IPS-20b (cell line): ENCODE measurements around the gene ADAMTS2.

Experiments used
- H3K27ac ChIP-seq: one replicate; pipeline ENCODE4 v1.5.1; 2013; ENCODE audit warnings: low read length
- H3K27me3 ChIP-seq: 2 replicates; pipeline ENCODE4 v1.6.1; 2013; ENCODE audit warnings: mild to moderate bottlenecking, low read length, inconsistent platforms; ENCODE audit not compliant: insufficient read depth
- H3K36me3 ChIP-seq: 2 replicates; pipeline ENCODE4 v1.6.1; 2013; ENCODE audit warnings: low read depth, mild to moderate bottlenecking, inconsistent platforms, low read length, moderate library complexity; ENCODE audit not compliant: insufficient read depth
- H3K4me1 ChIP-seq: 2 replicates; pipeline ENCODE4 v1.6.1; 2013; ENCODE audit warnings: mild to moderate bottlenecking, control low read depth, inconsistent platforms, low read length, moderate library complexity; ENCODE audit not compliant: insufficient read depth
- H3K4me3 ChIP-seq: 2 replicates; pipeline ENCODE4 v1.5.1; 2013; ENCODE audit warnings: mild to moderate bottlenecking, low read length, inconsistent platforms
- H3K9ac ChIP-seq: 2 replicates; pipeline ENCODE4 v1.6.1; 2013; ENCODE audit warnings: low read depth, mild to moderate bottlenecking, inconsistent platforms, low read length, moderate library complexity
- H3K9me3 ChIP-seq: 2 replicates; pipeline ENCODE4 v1.6.1; 2013; ENCODE audit warnings: mild to moderate bottlenecking, low read depth, low read length, inconsistent platforms; ENCODE audit not compliant: insufficient read depth

ADAMTS2 gene

DNA sequence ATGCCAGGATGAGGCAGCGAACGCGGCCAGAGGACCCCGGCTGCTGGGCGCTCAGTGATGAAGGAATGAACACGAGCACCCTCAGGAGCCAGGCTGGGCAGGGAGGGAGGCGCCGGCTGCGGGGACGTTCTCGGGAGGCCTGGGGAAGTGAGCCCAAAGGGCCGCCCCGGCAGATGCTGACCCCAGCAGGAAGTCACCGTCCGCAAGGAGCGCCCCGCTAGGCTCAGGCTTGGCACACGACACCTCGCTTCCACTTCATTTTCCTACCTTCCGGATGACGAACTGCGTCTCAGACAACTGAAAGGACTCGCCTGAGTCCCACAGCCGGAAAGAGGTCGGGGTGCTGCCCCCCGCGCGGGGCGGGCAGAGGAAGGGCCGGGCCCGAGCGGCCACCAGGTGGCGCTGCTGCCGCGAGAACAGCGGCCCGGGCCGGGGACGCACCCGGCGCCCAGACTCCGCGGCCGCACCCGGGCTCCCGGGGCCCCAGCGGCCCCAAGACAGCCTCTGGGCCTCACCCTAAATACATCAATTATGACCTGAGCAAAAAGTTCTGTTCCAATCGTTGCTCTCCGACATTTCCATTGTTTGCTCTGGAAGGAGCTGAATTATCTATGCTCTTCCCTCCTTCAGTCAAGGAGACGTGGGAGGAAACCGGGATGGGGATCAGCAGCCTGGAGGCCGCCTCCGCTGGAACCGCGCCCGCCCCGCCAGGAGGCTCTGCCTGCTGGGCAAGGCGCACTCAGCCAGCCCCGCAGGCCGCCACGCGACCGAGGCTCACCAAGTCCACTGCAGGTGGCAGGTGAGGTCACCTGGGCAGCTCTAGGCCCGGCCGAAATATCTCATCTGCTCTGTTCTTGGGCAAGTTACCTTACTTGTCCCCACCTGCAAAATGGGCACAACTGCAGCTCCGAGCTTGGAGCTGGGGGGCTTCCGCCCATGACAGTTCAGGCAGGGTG, 178.1 kb downstream of the ADAMTS2 start:
- Histone ChIP-seq H3K4me3 (peak overlapping the region; percentile 59), H3K9ac (no peak overlapping the region), H3K36me3 (no peaks in the 10 kb centered on the region), H3K9me3 (no peaks in the 10 kb centered on the region), H3K27ac (no peak overlapping the region), H3K4me1 (no peaks in the 10 kb centered on the region), H3K27me3 (no peaks in the 10 kb centered on the region)

- Histone ChIP-seq H3K4me1 (no peaks in the 10 kb centered on the region), H3K9ac (no peak overlapping the region), H3K27me3 (no peaks in the 10 kb centered on the region), H3K27ac (no peak overlapping the region), H3K9me3 (no peaks in the 10 kb centered on the region), H3K36me3 (no peaks in the 10 kb centered on the region), H3K4me3 (0 out of 2 replicates have a peak overlapping the region, but pooled peaks have one; percentile 59)
Observed at GRCh38 chr5:179166171-179166885, 178.9 kb downstream of the ADAMTS2 start.

DNA sequence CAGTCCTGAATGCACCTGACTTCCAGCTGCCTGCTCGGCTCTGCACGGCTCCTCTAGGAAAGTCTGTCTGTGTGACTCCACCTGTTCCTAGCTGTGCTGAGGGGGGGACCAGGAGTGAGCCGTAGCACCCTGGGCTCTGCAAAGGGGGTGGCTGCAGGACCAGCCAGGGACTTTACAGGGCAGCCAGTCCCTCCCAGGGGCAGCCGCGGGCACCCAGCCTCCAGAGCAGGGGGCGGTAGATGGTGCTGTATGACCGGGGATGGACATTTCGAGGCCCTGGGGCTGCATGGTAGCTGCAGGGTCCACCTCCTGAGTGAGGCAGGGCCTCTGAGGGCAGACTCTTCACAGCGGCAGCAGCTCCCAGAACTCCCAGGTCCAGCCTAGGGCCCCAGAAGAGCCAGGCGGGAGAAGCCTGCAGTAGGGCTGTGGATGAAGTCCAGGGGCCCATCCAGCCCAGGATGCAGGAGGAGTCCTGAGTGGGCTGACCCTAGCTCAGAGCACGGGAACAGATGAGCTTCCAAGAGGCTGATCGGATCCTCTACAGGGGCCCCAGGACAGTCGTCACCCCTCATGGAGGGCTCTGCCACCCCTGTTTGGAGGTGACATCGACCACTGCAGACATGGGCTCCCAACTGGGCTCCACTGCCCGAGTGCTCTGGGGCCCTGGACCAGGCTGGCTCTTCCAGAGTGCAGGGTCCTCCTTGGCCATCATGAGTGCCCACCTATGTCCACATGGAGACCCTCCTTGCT, 179.7 kb downstream of the ADAMTS2 start:
- H3K27me3 ChIP-seq, result no peaks in the 10 kb centered on the region
- H3K9me3 ChIP-seq, result no peaks in the 10 kb centered on the region
- H3K4me3 ChIP-seq, result no peak overlapping the region
- H3K27ac ChIP-seq, result no peak overlapping the region
- no peaks in the 10 kb centered on the region for H3K4me1 ChIP-seq
- no peak overlapping the region for H3K9ac ChIP-seq
- H3K36me3 ChIP-seq, result no peaks in the 10 kb centered on the region

- Histone ChIP-seq H3K27ac (no peak overlapping the region), H3K4me1 (no peaks in the 10 kb centered on the region), H3K4me3 (no peak overlapping the region), H3K9me3 (no peaks in the 10 kb centered on the region), H3K9ac (no peak overlapping the region), H3K27me3 (no peaks in the 10 kb centered on the region), H3K36me3 (no peaks in the 10 kb centered on the region)
Observed at GRCh38 chr5:179164331-179165311, 180.6 kb downstream of the ADAMTS2 start.

DNA sequence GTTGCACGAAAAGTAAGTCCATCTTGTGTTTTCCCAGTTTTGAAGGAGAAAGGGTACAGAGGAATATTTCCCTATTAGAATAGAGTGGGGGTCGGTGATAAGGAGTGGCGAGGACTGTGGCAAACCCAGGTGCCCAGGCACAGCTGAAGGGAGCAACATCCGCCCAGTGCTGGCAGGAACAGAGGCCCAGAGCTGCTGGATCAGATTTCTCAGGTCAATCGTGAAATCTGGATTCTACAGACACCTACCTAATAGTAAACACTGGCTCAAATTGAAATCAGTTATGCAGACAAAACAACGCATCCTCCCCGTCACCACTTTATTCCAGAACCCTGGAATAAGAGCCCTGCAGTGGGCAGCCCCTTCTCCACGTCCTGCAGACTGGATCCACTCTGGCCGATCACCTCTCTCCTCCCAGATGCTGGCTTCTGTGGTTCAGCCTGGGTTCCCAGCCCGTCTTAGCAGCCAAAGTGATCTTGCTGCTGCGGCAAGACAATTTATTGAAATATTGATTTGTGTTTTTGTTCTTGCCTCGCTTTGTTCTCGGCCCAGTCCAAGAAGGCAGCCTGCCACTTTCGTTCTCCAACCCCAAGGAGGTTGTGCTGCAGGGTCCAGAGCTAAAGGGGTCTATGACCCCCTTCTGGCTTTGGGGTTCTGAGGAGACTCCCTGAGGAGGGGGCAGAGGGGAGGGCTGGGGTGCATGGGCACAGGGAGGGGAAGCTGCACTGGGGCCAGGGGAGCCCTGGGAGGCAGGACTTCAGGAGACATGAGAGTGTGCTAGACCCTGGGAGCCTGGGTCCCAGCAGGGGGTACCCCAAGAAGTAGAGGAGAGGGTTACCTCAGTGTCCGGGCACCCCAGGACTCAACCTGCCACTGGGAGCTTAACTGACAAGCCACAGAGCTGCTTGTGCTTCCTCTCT, 181.8 kb downstream of the ADAMTS2 start:
- no peaks in the 10 kb centered on the region for H3K27me3 ChIP-seq
- no peak overlapping the region for H3K27ac ChIP-seq
- no peak overlapping the region for H3K4me3 ChIP-seq
- H3K36me3 ChIP-seq, result no peaks in the 10 kb centered on the region
- no peaks in the 10 kb centered on the region for H3K9me3 ChIP-seq
- no peaks in the 10 kb centered on the region for H3K4me1 ChIP-seq
- H3K9ac ChIP-seq, result no peak overlapping the region

- Histone ChIP-seq H3K36me3 (no peaks in the 10 kb centered on the region), H3K9ac (no peak overlapping the region), H3K27me3 (no peaks in the 10 kb centered on the region), H3K4me1 (no peaks in the 10 kb centered on the region), H3K4me3 (no peak overlapping the region), H3K9me3 (no peaks in the 10 kb centered on the region), H3K27ac (no peak overlapping the region)
Observed at GRCh38 chr5:179162351-179163235, 182.7 kb downstream of the ADAMTS2 start.

- H3K27ac ChIP-seq, result no peak overlapping the region
Observed at GRCh38 chr5:179161901-179162300, 183.4 kb downstream of the ADAMTS2 start.

DNA sequence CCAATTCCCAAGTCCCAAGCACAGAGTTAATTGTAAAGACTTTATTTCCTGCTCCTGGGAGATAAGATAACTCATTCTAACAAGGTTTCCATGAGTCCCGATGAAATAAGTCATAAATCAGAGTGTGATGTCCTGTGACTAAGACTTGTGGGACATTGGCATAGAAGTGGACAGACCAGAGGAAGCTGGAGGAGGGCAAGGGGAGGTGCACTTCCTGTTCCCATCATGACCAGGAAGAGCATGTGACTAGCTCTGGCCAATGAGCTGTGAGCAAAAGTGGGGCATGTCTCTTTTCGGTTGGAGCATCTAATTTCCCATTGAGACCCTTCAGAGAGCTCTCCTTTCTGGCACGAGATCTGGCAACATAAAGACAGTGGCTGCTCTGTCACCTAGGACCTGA, 184.7 kb downstream of the ADAMTS2 start:
- no peaks in the 10 kb centered on the region for H3K9me3 ChIP-seq
- no peaks in the 10 kb centered on the region for H3K4me1 ChIP-seq
- no peak overlapping the region for H3K9ac ChIP-seq
- no peak overlapping the region for H3K4me3 ChIP-seq
- no peak overlapping the region for H3K27ac ChIP-seq
- no peaks in the 10 kb centered on the region for H3K36me3 ChIP-seq
- H3K27me3 ChIP-seq, result no peaks in the 10 kb centered on the region

More at GRCh38 chr5:179161901-179162300, 183.4 kb downstream of the ADAMTS2 start:
- Histone ChIP-seq H3K27me3 (no peaks in the 10 kb centered on the region), H3K4me3 (no peak overlapping the region), H3K36me3 (no peaks in the 10 kb centered on the region), H3K9me3 (no peaks in the 10 kb centered on the region), H3K9ac (no peak overlapping the region), H3K4me1 (no peaks in the 10 kb centered on the region)

- Histone ChIP-seq H3K9ac (no peak overlapping the region), H3K9me3 (no peaks in the 10 kb centered on the region), H3K36me3 (no peaks in the 10 kb centered on the region), H3K27ac (no peak overlapping the region), H3K27me3 (no peaks in the 10 kb centered on the region), H3K4me3 (no peak overlapping the region), H3K4me1 (no peaks in the 10 kb centered on the region)
Observed at GRCh38 chr5:179158556-179158955, 186.7 kb downstream of the ADAMTS2 start.
